HepG2 (cell line): ENCODE measurements around the gene ZDHHC14. TPM values are rescaled to one million over a fixed set of nuclear protein-coding genes. Genes with fewer than 3 reads are reported as not detected.

Experiments
- EP300 ChIP-seq, 3 experiments: sonication (generic) in 1 of 3; formaldehyde crosslinking in 1 of 3; IDR thresholded peaks; 2 replicates each; pipeline versions ENCODE4 v1.5.1 to v1.6.1; 2011 to 2020; ENCODE audit warnings: low read depth in 2 of 3, low read length in 2 of 3, borderline replicate concordance in 1 of 3, improper control_type of control experiment in 1 of 3, mild to moderate bottlenecking in 1 of 3, missing genetic modification reagents in 1 of 3, moderate library complexity in 1 of 3
- GLMP ChIP-seq: sonication (generic); formaldehyde crosslinking; IDR thresholded peaks from 2 replicates; pipeline ENCODE4 v1.9.0; 2021; ENCODE audit warnings: missing genetic modification reagents, mild to moderate bottlenecking, borderline replicate concordance
- HDAC2 ChIP-seq: sonication (generic); formaldehyde crosslinking; IDR thresholded peaks from 2 replicates; pipeline ENCODE4 v1.4.0; 2020; ENCODE audit warnings: missing genetic modification reagents
- HNF1B ChIP-seq: sonication (generic); formaldehyde crosslinking; IDR thresholded peaks from 2 replicates; pipeline ENCODE4 v1.5.1; 2020; ENCODE audit warnings: mild to moderate bottlenecking, moderate library complexity, missing genetic modification reagents
- HOXA5 ChIP-seq: sonication (generic); formaldehyde crosslinking; IDR thresholded peaks from 2 replicates; pipeline ENCODE4 v1.4.0; 2020; ENCODE audit warnings: missing genetic modification reagents
- RNF219 ChIP-seq: sonication (generic); formaldehyde crosslinking; IDR thresholded peaks from 2 replicates; pipeline ENCODE4 v1.5.0; 2020; ENCODE audit warnings: mild to moderate bottlenecking, missing genetic modification reagents
- SKI ChIP-seq: fragments of 450-650 bp; IDR thresholded peaks from one replicate; pipeline ENCODE4 v1.6.1; 2018; ENCODE audit warnings: mild to moderate bottlenecking; ENCODE audit not compliant: partially characterized antibody
- TCF7 ChIP-seq: sonication (generic); IDR thresholded peaks from 2 replicates; pipeline ENCODE4 v1.6.1; 2016; ENCODE audit warnings: antibody characterized with exemption, low read depth
- TFAP4 ChIP-seq: sonication (generic); IDR thresholded peaks from 2 replicates; pipeline ENCODE4 v1.6.1; 2016; ENCODE audit warnings: low read depth, borderline replicate concordance
- ZBTB10 ChIP-seq: sonication (generic); formaldehyde crosslinking; IDR thresholded peaks from 2 replicates; pipeline ENCODE4 v1.4.0; 2020; ENCODE audit warnings: missing genetic modification reagents, borderline replicate concordance
- ZBTB20 ChIP-seq: sonication (generic); formaldehyde crosslinking; IDR thresholded peaks from 2 replicates; pipeline ENCODE4 v1.8.1; 2023; ENCODE audit warnings: missing genetic modification reagents, low read depth, mild to moderate bottlenecking, borderline replicate concordance
- ZBTB7A ChIP-seq: sonication (generic); formaldehyde crosslinking; IDR thresholded peaks from 2 replicates; pipeline ENCODE4 v1.8.0; 2022; ENCODE audit warnings: mild to moderate bottlenecking, missing genetic modification reagents
- ZNF263 ChIP-seq: sonication (generic); formaldehyde crosslinking; IDR thresholded peaks from 2 replicates; pipeline ENCODE4 v1.4.0; 2020; ENCODE audit warnings: missing genetic modification reagents
- ZNF274 ChIP-seq: sonication (generic); formaldehyde crosslinking; IDR thresholded peaks from 2 replicates; pipeline ENCODE4 v1.5.1; 2020; ENCODE audit warnings: mild to moderate bottlenecking, missing genetic modification reagents
- ZNF431 ChIP-seq: sonication (generic); formaldehyde crosslinking; IDR thresholded peaks from 2 replicates; pipeline ENCODE4 v1.9.0; 2022; ENCODE audit warnings: missing genetic modification reagents, low read depth, mild to moderate bottlenecking, borderline replicate concordance
- ZNF546 ChIP-seq: sonication (generic); formaldehyde crosslinking; conservative IDR thresholded peaks from 2 replicates; pipeline ENCODE4 v1.8.1; 2023; ENCODE audit warnings: mild to moderate bottlenecking, missing genetic modification reagents
- ZNF572 ChIP-seq: sonication (generic); formaldehyde crosslinking; IDR thresholded peaks from 2 replicates; pipeline ENCODE4 v1.5.1; 2020; ENCODE audit warnings: mild to moderate bottlenecking, missing genetic modification reagents
- ZNF614 ChIP-seq: IDR thresholded peaks from 2 replicates; pipeline ENCODE4 v1.6.1; 2018; ENCODE audit warnings: missing biosample characterization, missing genetic modification reagents, inconsistent platforms, borderline replicate concordance
- polyA plus RNA-seq, 8 experiments: library from polyadenylated mRNA; depleted of rRNA in 3 of 8; stranded (reverse) in 7 of 8; unstranded in 1 of 8; fragments of >200 nt; fragmentation: Illumina TruSeq in 4 of 8; extraction: Trizol in 4 of 8; gene quantifications; 2 replicates each; pipeline versions ENCODE4 v1.2.1 to v1.2.3, GENCODE V29; 2011 to 2016; ENCODE audit warnings: low read depth in 4 of 8, missing spikeins in 1 of 8, mixed read lengths in 1 of 8; ENCODE audit not compliant: insufficient read depth in 1 of 8
- total RNA-seq, 5 experiments: library from RNA; depleted of rRNA; stranded (reverse); fragments of >200 nt; fragmentation: Illumina TruSeq; extraction: Trizol; gene quantifications; 2 replicates each; pipeline ENCODE4 v1.2.3, GENCODE V29; 2016; ENCODE audit warnings: low read depth in 1 of 5

The ZDHHC14 gene
- total and polyA plus RNA-seq, 2 of the 13 experiments (the other 11 are each of a cell fraction or from before 2014, with no cell fraction given), result 3.7 to 9.5 TPM

- TF ChIP-seq HNF1B (CRISPR knock-in tag) (peak; percentile 97), RNF219 (CRISPR knock-in tag) (no peak), ZNF431 (CRISPR knock-in tag) (peak; percentile 83; the same call in 1 of the 2 replicates), ZNF614 (CRISPR knock-in tag) (0 out of 2 replicates have a peak, but pooled peaks have one; percentile 40), TFAP4 (peak; percentile 61; the same call in 1 of the 2 replicates), TCF7 (peak; percentile 66; the same call in 1 of the 2 replicates), ZBTB10 (0 out of 2 replicates have a peak, but pooled peaks have one; percentile 36), ZBTB20 (CRISPR knock-in tag) (peak; percentile 70; the same call in 1 of the 2 replicates), HDAC2 (CRISPR knock-in tag) (peak; percentile 89), ZNF546 (CRISPR knock-in tag) (no peak), GLMP (CRISPR knock-in tag) (no peak), HOXA5 (0 out of 2 replicates have a peak, but pooled peaks have one; percentile 42), ZNF572 (CRISPR knock-in tag) (peak; percentile 77; the same call in 1 of the 2 replicates), ZNF263 (0 out of 2 replicates have a peak, but pooled peaks have one; percentile 33), ZBTB7A (CRISPR knock-in tag) (peak; percentile 94; the same call in 1 of the 2 replicates), ZNF274 (CRISPR knock-in tag) (peak; percentile 91; the same call in 1 of the 2 replicates), SKI (peak; percentile 20), EP300 (IDR thresholded peaks at IDR 0.05; ENCODE audit: low read depth in 2 of 2, low read length in 2 of 2) (peak in 1 of 2 experiments; percentile 61; a peak in 1 of 4 replicates), EP300 (CRISPR knock-in tag; IDR thresholded peaks at IDR 0.05; ENCODE audit: borderline replicate concordance) (no peak)
Observed at GRCh38 chr6:157517601-157518359, 136.8 kb downstream of the ZDHHC14 start (continued).
